Tibial artery (tissue), 4 donors: ENCODE results near the gene PCDHGA7.
"Not testable (repeated sequence)": the region's sequence is repeated elsewhere in the genome, so short reads cannot be mapped to it uniquely, and the experiment has no call there.

Experiments used
- DNase-seq, 2 donors: peaks; one replicate each; pipeline ENCODE4 v3.0.0-alpha.2; 2019
- H3K27ac ChIP-seq, 2 donors: fragments of 200-600 bp; sonication (generic) in 1 of 2; 1 replicate in 1 of 2; 2 replicates in 1 of 2; pipeline ENCODE4 v1.5.1; 2018 to 2019; ENCODE audit warnings: mild to moderate bottlenecking in 1 of 2
- H3K27me3 ChIP-seq, 2 donors: fragments of 200-600 bp; sonication (generic) in 1 of 2; one replicate each; pipeline versions ENCODE4 v1.5.1 to v1.6.0; 2016 to 2019
- H3K36me3 ChIP-seq, 3 donors: fragments of 200-600 bp; sonication (generic) in 2 of 3; one replicate each; pipeline ENCODE4 v1.5.1; 2016 to 2019; ENCODE audit warnings: mild to moderate bottlenecking in 2 of 3
- H3K4me1 ChIP-seq, 4 donors: fragments of 200-600 bp; sonication (generic) in 2 of 4; 1 replicate in 3 of 4; 2 replicates in 1 of 4; pipeline ENCODE4 v1.5.1; 2016 to 2019
- H3K4me3 ChIP-seq, 2 donors: fragments of 200-600 bp; sonication (generic) in 1 of 2; 1 replicate in 1 of 2; 2 replicates in 1 of 2; pipeline ENCODE4 v1.5.1; 2018 to 2019; ENCODE audit warnings: mild to moderate bottlenecking in 2 of 2
- H3K9me3 ChIP-seq, 3 donors: fragments of 200-600 bp; sonication (generic) in 1 of 3; one replicate each; pipeline ENCODE4 v1.5.1; 2016 to 2019
- CTCF ChIP-seq, 2 experiments: fragments of 200-600 bp in 1 of 2; fragments of 450-650 bp in 1 of 2; IDR thresholded peaks; one replicate each; pipeline ENCODE4 v1.5.1; 2017 to 2019; ENCODE audit warnings: antibody characterized with exemption in 2 of 2, mild to moderate bottlenecking in 1 of 2, moderate library complexity in 1 of 2
- intact Hi-C: fragments of 100-400 bp; cut with DNase I; formaldehyde crosslinking; loops from one replicate; pipeline ENCODE4 v1.15.0; 2023; ENCODE audit warnings: low total_unique reads

Gene PCDHGA7

GRCh38 chr5:141371572-141372475 lies 10.7 kb upstream of the PCDHGA7 start:
- H3K27me3 ChIP-seq = no peaks in the 10 kb centered on the region
- H3K27ac ChIP-seq = no peak overlapping the region
- peaks cover 6 to 99% (median 90%) of the 10 kb centered on the region in 3 donors for H3K9me3 ChIP-seq
- H3K4me1 ChIP-seq = no peaks in the 10 kb centered on the region
- TF ChIP-seq CTCF (IDR thresholded peaks at IDR 0.05) = no peak
- intact Hi-C loops = no loop called here
- DNase-seq = no peak
- H3K4me3 ChIP-seq = no peak overlapping the region
- peaks cover 0 to 57% (median 53%) of the 10 kb centered on the region in 3 donors for H3K36me3 ChIP-seq

- Histone ChIP-seq H3K9me3 (peaks cover 6 to 100% (median 95%) of the 10 kb centered on the region in 3 donors), H3K4me3 (peak within 1 kb of the TSS; percentile 21 to 30), H3K27me3 (no peaks in the 10 kb centered on the region), H3K4me1 (no peaks in the 10 kb centered on the region), H3K36me3 (peaks cover 0 to 71% (median 70%) of the 10 kb centered on the region in 3 donors), H3K27ac (no peak within 1 kb of the TSS)
- no peak for DNase-seq
- TF ChIP-seq CTCF (IDR thresholded peaks at IDR 0.05) = peak in 1 of 2 experiments; percentile 25
- intact Hi-C loops = no loop called here
These were observed 8.7 kb upstream of the PCDHGA7 start, which contains the start of gene PCDHGA6 for GRCh38 chr5:141373673-141374317. TSS of gene PCDHGA6 (plus strand) at chr5:141373891. CDS start at chr5:141374084, 193 bp downstream.

GRCh38 chr5:141374627-141375026 lies 7.9 kb upstream of the PCDHGA7 start:
- TF ChIP-seq CTCF (IDR thresholded peaks at IDR 0.05) = no peak
- no peak for DNase-seq
- peaks cover 0 to 78% (median 71%) of the 10 kb centered on the region in 3 donors for H3K36me3 ChIP-seq
- no peak overlapping the region for H3K27ac ChIP-seq
- peaks cover 6 to 100% (median 87%) of the 10 kb centered on the region in 3 donors for H3K9me3 ChIP-seq
- H3K27me3 ChIP-seq = no peaks in the 10 kb centered on the region
- no peaks in the 10 kb centered on the region for H3K4me1 ChIP-seq
- H3K4me3 ChIP-seq = no peak overlapping the region
- intact Hi-C loops = no loop called here

GRCh38 chr5:141375444-141376155 lies 6.9 kb upstream of the PCDHGA7 start:
- Histone ChIP-seq H3K9me3 (peaks cover 6 to 100% (median 85%) of the 10 kb centered on the region in 3 donors), H3K36me3 (peaks cover 0 to 75% (median 63%) of the 10 kb centered on the region in 3 donors)
- H3K27ac ChIP-seq, intact Hi-C loops, DNase-seq, H3K4me3 ChIP-seq, H3K27me3 ChIP-seq, H3K4me1 ChIP-seq: not testable (repeated sequence)

- H3K36me3 ChIP-seq = peaks cover 4 to 64% (median 63%) of the 10 kb centered on the region in 3 donors
- DNase-seq = no peak
- peak overlapping the region in 1 of 2 donors; percentile 29 for H3K4me3 ChIP-seq
- no peak overlapping the region for H3K27ac ChIP-seq
- H3K27me3 ChIP-seq = no peaks in the 10 kb centered on the region
- intact Hi-C loops = no loop called here
- H3K9me3 ChIP-seq = peaks cover 37 to 98% (median 77%) of the 10 kb centered on the region in 3 donors
- H3K4me1 ChIP-seq = no peaks in the 10 kb centered on the region
- TF ChIP-seq CTCF (IDR thresholded peaks at IDR 0.05) = no peak
These were observed 803 bp downstream of the PCDHGA7 start for GRCh38 chr5:141383345-141383744.
